ENCODE measurements around the gene TECR.

DNA sequence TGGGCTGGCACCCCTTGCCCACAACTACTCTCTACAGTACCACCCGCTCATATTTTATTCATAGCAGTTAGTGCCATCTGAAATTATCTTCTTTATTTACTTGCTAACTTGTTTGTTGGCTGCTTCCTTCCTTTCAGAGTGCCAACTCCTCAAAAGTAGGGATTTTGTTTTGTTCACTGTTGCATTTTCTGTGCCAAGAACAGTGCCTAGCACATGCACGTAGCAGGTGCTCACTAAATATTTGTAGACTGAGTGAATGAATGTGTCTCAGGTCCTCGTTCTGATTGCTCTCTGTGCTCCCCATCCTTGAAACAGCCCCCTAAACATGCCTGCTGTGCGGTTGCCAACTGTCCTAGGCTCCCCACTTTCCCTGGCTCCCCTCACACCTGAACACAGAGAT is 35.0 kb upstream of the TECR start:
- TF ChIP-seq, protein P1, sequence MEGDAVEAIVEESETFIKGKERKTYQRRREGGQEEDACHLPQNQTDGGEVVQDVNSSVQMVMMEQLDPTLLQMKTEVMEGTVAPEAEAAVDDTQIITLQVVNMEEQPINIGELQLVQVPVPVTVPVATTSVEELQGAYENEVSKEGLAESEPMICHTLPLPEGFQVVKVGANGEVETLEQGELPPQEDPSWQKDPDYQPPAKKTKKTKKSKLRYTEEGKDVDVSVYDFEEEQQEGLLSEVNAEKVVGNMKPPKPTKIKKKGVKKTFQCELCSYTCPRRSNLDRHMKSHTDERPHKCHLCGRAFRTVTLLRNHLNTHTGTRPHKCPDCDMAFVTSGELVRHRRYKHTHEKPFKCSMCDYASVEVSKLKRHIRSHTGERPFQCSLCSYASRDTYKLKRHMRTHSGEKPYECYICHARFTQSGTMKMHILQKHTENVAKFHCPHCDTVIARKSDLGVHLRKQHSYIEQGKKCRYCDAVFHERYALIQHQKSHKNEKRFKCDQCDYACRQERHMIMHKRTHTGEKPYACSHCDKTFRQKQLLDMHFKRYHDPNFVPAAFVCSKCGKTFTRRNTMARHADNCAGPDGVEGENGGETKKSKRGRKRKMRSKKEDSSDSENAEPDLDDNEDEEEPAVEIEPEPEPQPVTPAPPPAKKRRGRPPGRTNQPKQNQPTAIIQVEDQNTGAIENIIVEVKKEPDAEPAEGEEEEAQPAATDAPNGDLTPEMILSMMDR (IDR thresholded peaks at IDR 0.05; ENCODE audit: insufficient read depth, low read depth, low read length), result no peak
- TF ChIP-seq EZH2 (IDR thresholded peaks at IDR 0.05; ENCODE audit: insufficient read depth, low read length), result no peak
